Endothelial cell of umbilical vein (primary cell): ENCODE results near the gene CD164L2. TPM values are rescaled to one million over a fixed set of nuclear protein-coding genes. Genes with fewer than 3 reads are reported as not detected.

Source experiments
- BruUV-seq: library from RNA; stranded (reverse); fragments of 400-500 nt; replicated peaks from 2 replicates; lab custom pipeline; 2021; lab: Mats Ljungman, UMichigan
- CTCF ChIA-PET: fragments of 300-600, 350-600 bp; sonication (Branson Sonifier 250); formaldehyde crosslinking; loops from one replicate; lab custom pipeline; 2021; ENCODE audit warnings: antibody characterized with exemption, inconsistent platforms; lab: Charles Lee
- POLR2A ChIA-PET: fragments of 300-600, 350-600 bp; sonication (Branson Sonifier 250); formaldehyde crosslinking; loops from one replicate; lab custom pipeline; 2021; ENCODE audit warnings: antibody characterized with exemption, inconsistent platforms; lab: Charles Lee
- DNase-seq: peaks from one replicate; pipeline ENCODE4 v3.0.0-alpha.2; 2011; ENCODE audit warnings: low read depth, low spot score
- FAIRE-seq: peaks from 2 replicates; lab custom pipeline; 2011; peaks lifted over from hg19 to GRCh38; lab: Jason Lieb, UNC
- H2AFZ ChIP-seq: 2 replicates; pipeline ENCODE4 v1.6.0; 2012; ENCODE audit warnings: low read depth, low read length, control low read depth, inconsistent platforms
- H3K27ac ChIP-seq: 2 replicates; pipeline ENCODE4 v1.5.1; 2011; ENCODE audit warnings: low read depth, mild to moderate bottlenecking, control low read depth, low read length, moderate library complexity; ENCODE audit not compliant: insufficient read depth
- H3K27me3 ChIP-seq, 2 experiments: 2 replicates each; pipeline versions ENCODE4 v1.6.0 to v1.6.1; 2011; ENCODE audit warnings: low read length in 2 of 2, mixed read lengths in 1 of 2; ENCODE audit not compliant: control insufficient read depth in 2 of 2, insufficient read depth in 2 of 2
- H3K36me3 ChIP-seq, 2 experiments: 2 replicates in 1 of 2; 3 replicates in 1 of 2; pipeline ENCODE4 v1.5.1; 2011; ENCODE audit warnings: low read length in 2 of 2, mild to moderate bottlenecking in 1 of 2, moderate library complexity in 1 of 2; ENCODE audit not compliant: control insufficient read depth in 2 of 2, insufficient read depth in 2 of 2; ENCODE audit errors: extremely low read depth in 1 of 2
- H3K4me1 ChIP-seq: 3 replicates; pipeline ENCODE4 v1.5.1; 2011; ENCODE audit warnings: mild to moderate bottlenecking, low read length; ENCODE audit not compliant: control insufficient read depth, insufficient read depth; ENCODE audit errors: extremely low read depth
- H3K4me2 ChIP-seq: 2 replicates; pipeline ENCODE4 v1.6.1; 2011; ENCODE audit warnings: low read length, control low read depth, mixed read lengths; ENCODE audit not compliant: insufficient read depth
- H3K4me3 ChIP-seq, 3 experiments: fragments of 200-600 bp in 1 of 3; sonication (generic), shearing (Covaris generic) in 1 of 3; replicated peaks in 1 of 3; 2 replicates each; pipeline ENCODE4 v1.5.1; 2011 to 2016; ENCODE audit warnings: control low read depth in 3 of 3, low read length in 3 of 3, mild to moderate bottlenecking in 2 of 3, inconsistent platforms in 1 of 3, low read depth in 1 of 3, moderate library complexity in 1 of 3; ENCODE audit not compliant: insufficient read depth in 1 of 3
- H3K79me2 ChIP-seq: 2 replicates; pipeline ENCODE4 v1.6.0; 2012; ENCODE audit warnings: low read length, inconsistent platforms; ENCODE audit not compliant: control insufficient read depth, insufficient read depth
- H3K9ac ChIP-seq: replicated peaks from 2 replicates; pipeline ENCODE3; 2011; ENCODE audit warnings: low read length, control low read depth; ENCODE audit not compliant: insufficient read depth; ENCODE audit errors: extremely low read depth
- H3K9me1 ChIP-seq: replicated peaks from 3 replicates; pipeline ENCODE4 v1.6.0; 2011; ENCODE audit warnings: mild to moderate bottlenecking, low read length; ENCODE audit not compliant: control insufficient read depth, insufficient read depth; ENCODE audit errors: extremely low read depth
- H3K9me3 ChIP-seq: replicated peaks from 2 replicates; pipeline ENCODE4 v1.5.1; 2012; ENCODE audit warnings: low read length, inconsistent platforms; ENCODE audit not compliant: control insufficient read depth, insufficient read depth
- H4K20me1 ChIP-seq: replicated peaks from 2 replicates; pipeline ENCODE3; 2011; ENCODE audit warnings: mild to moderate bottlenecking, low read length; ENCODE audit not compliant: control insufficient read depth, insufficient read depth; ENCODE audit errors: extremely low read depth
- EZH2 ChIP-seq: IDR thresholded peaks from 2 replicates; pipeline ENCODE4 v1.6.1; 2012; ENCODE audit warnings: borderline replicate concordance, low read depth, mild to moderate bottlenecking, moderate library complexity, low read length, inconsistent platforms; ENCODE audit not compliant: severe bottlenecking
- FOS ChIP-seq: IDR thresholded peaks from 2 replicates; pipeline ENCODE4 v1.6.1; 2011; ENCODE audit warnings: mild to moderate bottlenecking, low read length, moderate library complexity, borderline replicate concordance; ENCODE audit not compliant: insufficient read depth
- GATA2 ChIP-seq: IDR thresholded peaks from 2 replicates; pipeline ENCODE4 v1.7.0; 2011; ENCODE audit warnings: low read depth, mild to moderate bottlenecking, moderate library complexity, mixed read lengths, low read length; ENCODE audit not compliant: insufficient read length, insufficient read depth
- JUN ChIP-seq: IDR thresholded peaks from 2 replicates; pipeline ENCODE4 v1.6.1; 2011; ENCODE audit warnings: borderline replicate concordance, low read depth; ENCODE audit not compliant: insufficient read length, insufficient read depth
- MYC ChIP-seq: IDR thresholded peaks from one replicate; pipeline ENCODE4 v1.6.1; 2011; ENCODE audit warnings: mild to moderate bottlenecking, low read depth, low read length
- POLR2A ChIP-seq: IDR thresholded peaks from 2 replicates; pipeline ENCODE4 v1.6.1; 2012; ENCODE audit warnings: low read depth, mild to moderate bottlenecking, control low read depth, low read length
- POLR2AphosphoS5 ChIP-seq: IDR thresholded peaks from 2 replicates; pipeline ENCODE4 v1.6.1; 2012; ENCODE audit warnings: low read depth, mild to moderate bottlenecking, control low read depth, low read length, moderate library complexity; ENCODE audit not compliant: insufficient read depth
- dilution Hi-C: fragments of 300-500 bp; cut with MboI; formaldehyde crosslinking; loops from one replicate; pipeline ENCODE4 v1.15.0; 2019; ENCODE audit warnings: low sequenced_read_pairs; ENCODE audit not compliant: extremely low pct_ligation_motif_present
- intact Hi-C: fragments of 100-400 bp; cut with micrococcal nuclease; formaldehyde crosslinking; loops from one replicate; pipeline ENCODE4 v1.10.0; 2022
- polyA plus RNA-seq, 4 experiments: library from polyadenylated mRNA; depleted of rRNA in 3 of 4; stranded (reverse) in 3 of 4; unstranded in 1 of 4; fragments of >200 nt; gene quantifications; 2 replicates each; pipeline versions ENCODE4 v1.2.1 to v1.2.3, GENCODE V29; 2011 to 2012; ENCODE audit warnings: missing spikeins in 1 of 4
- total RNA-seq: library from RNA; stranded (reverse); gene quantifications from 2 replicates; pipeline ENCODE4 v1.2.3, GENCODE V29; 2021
- TF ChIP-seq, protein P1 (sequence below): IDR thresholded peaks from 2 replicates; pipeline ENCODE4 v1.6.1; 2011; ENCODE audit not compliant: insufficient read depth, insufficient read length
- TF ChIP-seq, protein P2 (sequence below), 2 donors: IDR thresholded peaks; 1 replicate in 1 of 2; 2 replicates in 1 of 2; pipeline ENCODE4 v1.5.1; 2011; ENCODE audit warnings: low read length in 2 of 2, mild to moderate bottlenecking in 2 of 2, moderate library complexity in 2 of 2, control low read depth in 1 of 2, inconsistent platforms in 1 of 2, low read depth in 1 of 2; ENCODE audit not compliant: insufficient read depth in 1 of 2; ENCODE audit errors: extremely low read depth in 1 of 2

CD164L2 gene
- total and polyA plus RNA-seq, 2 donors (not counting 3 experiments of a cell fraction or from before 2014, with no cell fraction given), result not detected

DNA sequence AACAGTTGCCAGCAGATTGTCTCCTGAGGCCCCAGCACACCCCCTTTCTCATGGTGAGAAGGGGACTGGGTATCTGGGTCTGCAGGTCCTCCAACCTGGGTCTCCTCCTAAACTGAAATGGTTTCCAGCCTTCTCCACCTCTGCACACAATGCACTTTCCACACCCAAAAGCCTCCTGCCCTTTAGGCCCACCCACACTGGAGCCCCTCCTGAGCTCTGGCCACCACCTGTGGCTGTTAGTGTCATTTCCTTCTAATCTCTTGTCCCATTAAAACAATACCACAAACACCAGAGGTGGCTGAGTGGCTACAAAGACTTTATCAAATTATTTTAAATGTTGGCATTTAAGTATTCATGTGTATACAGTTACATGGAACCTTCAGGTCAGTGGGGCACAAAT, 20.8 kb upstream of the CD164L2 start:
- no peak overlapping the region for H3K9ac ChIP-seq

More for the DNA sequence above, 20.8 kb upstream of the CD164L2 start:
- CTCF ChIA-PET, result interaction anchor here (0.8 to 3.0 kb wide), 3 partner anchors 152 to 202 kb away, joined by 3 to 33 read pairs (median 16); partner anchors contain the start of gene AHDC1
- dilution Hi-C loops (loop anchor here (25.0 kb wide), 1 partner anchor 183 kb away; no protein-coding TSS in a partner anchor), intact Hi-C loops (loop anchor here (2.0 kb wide), 1 partner anchor 25 kb away; no protein-coding TSS in a partner anchor)
- Histone ChIP-seq H3K27me3 (no peaks in the 10 kb centered on the region), H3K4me3 (no peak overlapping the region), H3K4me2 (no peak overlapping the region), H3K9me1 (no peaks in the 10 kb centered on the region), H3K79me2 (no peaks in the 10 kb centered on the region), H3K4me1 (peaks cover 4% of the 10 kb centered on the region), H3K36me3 (peaks cover 10 to 23% of the 10 kb centered on the region in 2 experiments), H2AFZ (no peak overlapping the region), H3K27ac (no peak overlapping the region), H3K9me3 (no peaks in the 10 kb centered on the region), H4K20me1 (no peaks in the 10 kb centered on the region)
- POLR2A ChIA-PET, result no interaction called here
- BruUV-seq, result no TSS peak
- no peak for DNase-seq
- TF ChIP-seq MYC (no peak), POLR2AphosphoS5 (no peak), GATA2 (no peak), FOS (no peak), EZH2 (no peak), JUN (no peak), POLR2A (no peak)
- TF ChIP-seq, protein P1, sequence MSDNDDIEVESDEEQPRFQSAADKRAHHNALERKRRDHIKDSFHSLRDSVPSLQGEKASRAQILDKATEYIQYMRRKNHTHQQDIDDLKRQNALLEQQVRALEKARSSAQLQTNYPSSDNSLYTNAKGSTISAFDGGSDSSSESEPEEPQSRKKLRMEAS, result no peak
- TF ChIP-seq, protein P2, sequence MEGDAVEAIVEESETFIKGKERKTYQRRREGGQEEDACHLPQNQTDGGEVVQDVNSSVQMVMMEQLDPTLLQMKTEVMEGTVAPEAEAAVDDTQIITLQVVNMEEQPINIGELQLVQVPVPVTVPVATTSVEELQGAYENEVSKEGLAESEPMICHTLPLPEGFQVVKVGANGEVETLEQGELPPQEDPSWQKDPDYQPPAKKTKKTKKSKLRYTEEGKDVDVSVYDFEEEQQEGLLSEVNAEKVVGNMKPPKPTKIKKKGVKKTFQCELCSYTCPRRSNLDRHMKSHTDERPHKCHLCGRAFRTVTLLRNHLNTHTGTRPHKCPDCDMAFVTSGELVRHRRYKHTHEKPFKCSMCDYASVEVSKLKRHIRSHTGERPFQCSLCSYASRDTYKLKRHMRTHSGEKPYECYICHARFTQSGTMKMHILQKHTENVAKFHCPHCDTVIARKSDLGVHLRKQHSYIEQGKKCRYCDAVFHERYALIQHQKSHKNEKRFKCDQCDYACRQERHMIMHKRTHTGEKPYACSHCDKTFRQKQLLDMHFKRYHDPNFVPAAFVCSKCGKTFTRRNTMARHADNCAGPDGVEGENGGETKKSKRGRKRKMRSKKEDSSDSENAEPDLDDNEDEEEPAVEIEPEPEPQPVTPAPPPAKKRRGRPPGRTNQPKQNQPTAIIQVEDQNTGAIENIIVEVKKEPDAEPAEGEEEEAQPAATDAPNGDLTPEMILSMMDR (IDR thresholded peaks at IDR 0.05; ENCODE audit: extremely low read depth in 1 of 2, insufficient read depth in 1 of 2, low read depth in 1 of 2, low read length in 2 of 2), result no peak
- no peak for FAIRE-seq
